NAMALWA (cell line): ENCODE data around the gene TRAF4.
"Not testable (repeated sequence)": the region's sequence is repeated elsewhere in the genome, so short reads cannot be mapped to it uniquely, and the experiment has no call there.

ENCODE experiments used
- DNase-seq: peaks from one replicate; pipeline ENCODE4 v3.0.0-alpha.2; 2015; ENCODE audit warnings: low spot score

Gene TRAF4

DNA sequence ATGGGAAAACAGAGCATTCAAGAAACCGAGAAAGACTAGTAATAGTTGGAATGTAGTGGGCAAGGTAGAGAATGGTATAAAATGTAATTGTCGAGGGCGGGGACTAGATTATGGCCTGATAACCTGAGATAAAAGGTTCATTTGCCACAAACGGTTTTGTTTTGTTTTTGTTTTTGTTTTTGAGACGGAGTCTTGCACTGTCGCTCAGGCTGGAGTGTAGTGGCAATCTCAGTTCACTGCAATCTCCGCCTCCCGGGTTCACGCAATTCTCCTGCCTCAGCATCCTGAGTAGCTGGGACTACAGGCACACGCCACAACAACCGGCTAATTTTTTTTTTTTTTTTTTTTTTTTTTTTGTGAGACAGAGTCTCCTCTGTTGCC, 13.9 kb upstream of the TRAF4 start:
- no peak for DNase-seq

- no peak for DNase-seq
Observed at GRCh38 chr17:28733346-28733745, 10.5 kb upstream of the TRAF4 start.

DNA sequence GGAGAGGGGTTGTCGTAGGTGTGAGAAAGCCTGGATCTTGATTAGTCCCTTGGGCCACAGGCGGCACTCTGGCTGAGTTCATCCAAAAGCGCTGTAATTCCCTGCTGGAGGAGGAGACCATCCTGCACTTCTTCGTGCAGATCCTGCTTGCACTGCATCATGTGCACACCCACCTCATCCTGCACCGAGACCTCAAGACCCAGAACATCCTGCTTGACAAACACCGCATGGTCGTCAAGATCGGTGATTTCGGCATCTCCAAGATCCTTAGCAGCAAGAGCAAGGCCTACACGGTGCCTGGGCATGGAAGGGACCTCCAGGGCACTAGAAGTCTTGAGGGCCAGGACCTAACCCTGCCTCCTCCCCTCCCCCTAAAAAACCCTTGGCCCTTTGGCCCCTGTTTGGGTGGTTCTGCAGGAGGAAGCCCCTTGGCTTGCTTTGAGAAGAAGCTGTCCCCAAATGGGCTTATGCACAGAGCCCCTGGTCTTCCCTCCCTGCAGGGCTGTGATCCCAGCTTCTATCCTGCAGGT, 9.0 kb upstream of the TRAF4 start:
- no peak for DNase-seq

- DNase-seq, result no peak
Observed at GRCh38 chr17:28735242-28735722, 8.5 kb upstream of the TRAF4 start.

- not testable (repeated sequence) for DNase-seq
Observed at GRCh38 chr17:28735913-28736769, 7.7 kb upstream of the TRAF4 start.

DNA sequence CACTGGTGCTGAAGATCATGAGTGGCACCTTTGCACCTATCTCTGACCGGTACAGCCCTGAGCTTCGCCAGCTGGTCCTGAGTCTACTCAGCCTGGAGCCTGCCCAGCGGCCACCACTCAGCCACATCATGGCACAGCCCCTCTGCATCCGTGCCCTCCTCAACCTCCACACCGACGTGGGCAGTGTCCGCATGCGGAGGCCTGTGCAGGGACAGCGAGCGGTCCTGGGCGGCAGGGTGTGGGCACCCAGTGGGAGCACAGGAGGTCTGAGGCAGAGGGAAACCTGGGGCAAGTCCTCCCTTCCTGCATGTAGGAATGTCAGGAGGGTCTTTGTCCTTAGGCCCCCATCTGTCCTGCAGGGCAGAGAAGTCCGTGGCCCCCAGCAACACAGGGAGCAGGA, 6.5 kb upstream of the TRAF4 start:
- no peak for DNase-seq

DNA sequence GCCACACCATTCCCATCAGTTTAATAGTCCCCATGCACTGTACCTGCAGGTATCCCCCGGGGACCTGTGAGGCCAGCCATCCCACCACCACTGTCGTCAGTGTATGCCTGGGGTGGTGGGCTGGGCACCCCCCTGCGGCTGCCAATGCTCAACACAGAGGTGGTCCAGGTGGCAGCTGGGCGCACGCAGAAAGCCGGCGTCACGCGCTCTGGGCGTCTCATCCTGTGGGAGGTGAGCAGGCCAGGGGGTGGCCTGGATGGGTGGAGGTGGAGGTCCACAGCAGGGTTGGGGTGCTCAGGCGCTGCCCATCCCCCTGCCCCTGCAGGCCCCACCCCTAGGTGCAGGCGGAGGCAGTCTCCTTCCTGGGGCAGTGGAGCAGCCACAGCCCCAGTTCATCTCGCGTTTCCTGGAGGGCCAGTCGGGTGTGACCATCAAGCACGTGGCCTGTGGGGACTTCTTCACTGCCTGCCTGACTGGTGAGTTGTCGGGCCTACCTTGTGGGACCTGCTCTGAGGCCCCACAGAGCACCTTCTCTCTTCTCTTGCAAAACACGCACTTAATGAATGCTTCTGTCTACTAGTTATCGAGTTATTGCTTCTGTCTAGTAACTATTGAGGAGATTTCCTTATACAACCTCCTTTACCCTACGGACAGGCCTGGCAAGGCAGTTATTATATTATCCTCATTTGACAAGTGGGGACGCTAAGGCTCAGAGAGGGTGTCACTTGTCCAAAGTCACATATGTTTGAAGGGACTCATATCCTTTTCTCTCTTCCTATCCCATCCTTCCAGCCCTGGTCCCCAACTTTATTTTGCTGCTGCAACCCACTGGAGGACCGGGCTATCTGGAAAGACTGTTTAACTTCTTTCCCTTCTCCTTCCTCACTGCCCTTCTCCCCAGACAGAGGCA, 5.8 kb upstream of the TRAF4 start:
- DNase-seq, result peak; percentile 93

DNA sequence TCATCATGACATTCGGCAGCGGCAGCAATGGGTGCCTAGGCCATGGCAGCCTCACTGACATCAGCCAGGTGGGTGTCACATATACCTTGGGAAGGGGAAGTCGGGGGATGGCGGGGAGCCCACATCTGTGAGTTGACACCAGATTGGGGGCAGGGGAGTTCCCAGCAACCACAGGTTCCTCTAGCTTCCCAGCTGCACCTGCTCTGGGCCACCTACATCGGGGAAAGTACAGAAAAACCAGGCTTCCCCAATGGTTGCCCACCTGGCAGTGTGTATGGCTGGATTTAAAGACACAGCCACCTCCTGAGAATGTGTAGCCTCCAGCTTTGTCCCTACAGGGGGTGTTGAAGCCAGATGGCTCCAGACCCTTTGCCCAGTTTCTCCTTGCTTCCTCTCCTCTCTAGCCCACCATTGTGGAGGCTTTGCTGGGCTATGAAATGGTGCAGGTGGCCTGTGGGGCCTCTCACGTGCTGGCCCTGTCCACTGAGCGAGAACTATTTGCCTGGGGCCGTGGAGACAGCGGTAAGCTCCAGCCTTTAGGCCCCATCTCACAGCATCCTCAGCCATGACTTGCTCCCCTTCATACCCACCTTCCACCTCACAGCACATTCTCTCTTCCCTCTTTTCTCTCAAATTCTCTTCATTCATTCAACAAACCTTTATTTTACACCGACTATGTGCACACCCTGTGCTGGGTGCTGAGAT, 5.0 kb upstream of the TRAF4 start:
- DNase-seq, result peak; percentile 87

DNA sequence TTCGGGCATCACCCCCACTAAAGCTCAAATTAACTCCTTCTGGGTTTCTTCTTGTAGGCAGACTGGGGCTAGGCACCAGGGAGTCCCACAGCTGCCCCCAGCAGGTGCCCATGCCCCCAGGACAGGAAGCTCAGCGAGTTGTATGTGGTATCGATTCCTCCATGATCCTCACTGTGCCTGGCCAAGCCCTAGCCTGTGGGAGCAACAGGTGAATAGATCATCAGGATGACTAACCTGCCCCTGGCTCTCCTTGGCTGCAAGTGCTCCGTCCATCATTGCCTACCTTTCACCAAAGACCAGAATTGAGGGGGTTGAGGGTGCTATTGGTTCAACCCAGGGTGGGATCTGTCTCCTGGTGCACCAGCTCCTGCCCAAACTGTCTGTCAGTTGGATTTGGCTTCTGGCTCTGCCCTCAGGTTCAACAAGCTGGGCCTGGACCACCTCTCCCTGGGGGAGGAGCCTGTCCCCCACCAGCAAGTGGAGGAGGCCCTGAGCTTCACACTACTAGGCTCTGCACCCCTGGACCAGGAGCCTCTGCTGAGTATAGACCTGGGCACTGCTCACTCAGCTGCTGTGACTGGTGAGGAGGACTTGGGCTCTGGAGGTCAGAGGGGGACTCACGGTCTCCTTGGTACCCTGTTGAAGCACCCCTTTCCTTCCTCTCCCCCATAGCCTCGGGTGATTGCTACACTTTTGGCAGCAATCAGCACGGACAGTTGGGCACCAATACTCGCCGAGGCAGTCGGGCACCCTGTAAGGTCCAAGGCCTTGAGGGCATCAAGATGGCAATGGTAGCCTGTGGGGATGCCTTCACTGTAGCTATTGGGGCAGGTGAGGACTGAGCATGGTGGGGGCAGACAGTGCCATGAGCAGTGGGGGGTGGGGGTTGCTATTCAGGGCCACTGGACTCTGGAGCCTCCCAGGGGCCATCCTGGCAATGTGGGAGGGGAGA, 3.1 kb upstream of the TRAF4 start:
- DNase-seq, result no peak

GRCh38 chr17:28741358-28742349, 2.2 kb upstream of the TRAF4 start:
- peak; percentile 92 for DNase-seq

- peak; percentile 65 for DNase-seq
Observed at GRCh38 chr17:28744104-28744971, 527 bp downstream of the TRAF4 start.

DNA sequence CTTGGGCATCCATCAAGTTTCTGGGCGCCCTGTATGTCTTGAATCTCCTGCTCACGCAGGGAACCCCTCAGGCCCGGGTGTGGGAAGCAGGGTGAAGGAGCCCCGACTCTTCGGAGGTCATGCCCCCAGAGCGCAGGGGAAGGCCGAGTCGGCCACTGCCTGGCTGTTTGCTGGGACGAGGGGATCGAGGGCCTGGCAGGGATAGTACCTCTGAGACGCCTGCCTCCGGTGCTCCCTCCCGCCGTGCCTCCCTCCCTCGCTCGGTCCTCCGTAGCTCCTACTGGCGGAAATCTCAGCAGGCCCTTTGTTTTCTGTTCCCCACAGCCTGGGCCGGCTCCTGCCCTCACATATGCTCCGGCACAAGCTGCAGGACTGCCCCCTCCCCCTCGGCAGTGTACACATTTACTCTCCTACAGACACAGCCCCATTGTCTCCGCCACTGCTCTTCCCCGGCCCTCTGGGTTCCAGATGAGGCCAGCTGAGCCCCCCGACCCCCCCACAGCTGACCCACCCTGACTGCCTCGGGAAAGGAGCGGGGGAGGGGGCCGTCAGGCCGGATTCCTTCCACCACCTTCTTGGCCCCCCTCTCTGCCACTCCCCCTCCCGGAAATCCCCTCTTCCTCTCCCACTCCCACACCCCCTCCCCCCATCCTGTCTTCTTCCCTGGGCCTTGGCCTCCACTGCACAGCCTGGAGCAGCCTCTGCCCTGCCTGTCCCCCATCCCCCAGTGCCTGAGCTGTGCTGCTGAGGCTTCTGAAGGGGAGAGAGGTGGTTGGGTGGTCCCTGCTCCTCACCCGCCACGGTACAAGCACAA, 1.4 kb downstream of the TRAF4 start:
- peak; percentile 56 for DNase-seq

DNA sequence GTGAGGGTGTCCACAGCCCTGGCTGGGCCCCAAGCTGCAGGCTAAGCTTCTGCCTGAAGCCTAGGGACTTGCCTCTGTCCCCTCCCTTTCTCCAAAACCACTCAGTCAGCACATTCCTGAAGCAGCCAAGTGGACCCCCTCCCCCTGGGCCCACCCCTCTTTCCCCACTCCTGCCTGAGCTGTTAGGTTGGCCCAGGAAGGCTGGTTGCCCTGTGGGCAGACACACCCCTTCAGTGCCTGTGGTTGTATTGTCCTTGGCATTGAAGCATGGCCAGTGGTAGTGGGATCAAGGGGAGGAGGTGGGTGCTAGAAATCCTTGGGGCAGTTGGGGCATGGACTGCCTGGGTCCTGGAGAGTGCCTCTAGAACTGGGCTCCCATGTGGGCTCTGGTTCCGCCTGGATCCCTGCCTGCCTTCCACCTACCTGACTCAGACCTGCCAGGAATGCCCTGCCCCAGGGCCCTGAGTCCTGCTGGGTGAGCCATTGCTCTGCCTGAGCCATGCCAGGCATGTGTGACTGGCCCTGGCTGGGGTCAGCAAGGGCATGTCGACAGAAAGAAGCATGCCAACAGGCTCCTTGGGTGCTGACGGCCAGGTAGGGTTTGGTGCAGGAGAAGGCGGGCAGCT, 2.1 kb downstream of the TRAF4 start:
- no peak for DNase-seq

DNA sequence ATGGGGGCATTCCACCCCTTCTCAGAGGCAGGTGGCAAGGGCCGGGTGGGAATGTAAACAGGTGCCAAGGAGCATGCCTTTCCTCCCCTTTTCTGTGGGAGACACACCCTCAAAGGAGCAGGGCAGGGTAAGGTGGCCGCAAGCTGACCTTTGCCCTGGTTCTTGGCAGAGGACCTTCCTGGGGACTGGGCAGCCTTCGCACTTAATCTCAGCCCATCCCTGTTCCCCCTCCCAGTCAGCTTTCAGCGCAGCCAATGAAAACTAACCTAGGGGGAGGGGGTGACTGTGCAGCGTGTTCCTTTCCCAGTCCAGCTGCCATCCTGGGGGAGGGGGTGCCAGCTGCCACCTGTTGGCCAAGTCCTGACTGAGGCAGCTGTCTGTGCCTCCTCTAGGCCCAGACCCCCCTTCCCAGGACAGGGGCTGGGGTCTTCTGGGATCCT, 2.8 kb downstream of the TRAF4 start:
- no peak for DNase-seq

DNA sequence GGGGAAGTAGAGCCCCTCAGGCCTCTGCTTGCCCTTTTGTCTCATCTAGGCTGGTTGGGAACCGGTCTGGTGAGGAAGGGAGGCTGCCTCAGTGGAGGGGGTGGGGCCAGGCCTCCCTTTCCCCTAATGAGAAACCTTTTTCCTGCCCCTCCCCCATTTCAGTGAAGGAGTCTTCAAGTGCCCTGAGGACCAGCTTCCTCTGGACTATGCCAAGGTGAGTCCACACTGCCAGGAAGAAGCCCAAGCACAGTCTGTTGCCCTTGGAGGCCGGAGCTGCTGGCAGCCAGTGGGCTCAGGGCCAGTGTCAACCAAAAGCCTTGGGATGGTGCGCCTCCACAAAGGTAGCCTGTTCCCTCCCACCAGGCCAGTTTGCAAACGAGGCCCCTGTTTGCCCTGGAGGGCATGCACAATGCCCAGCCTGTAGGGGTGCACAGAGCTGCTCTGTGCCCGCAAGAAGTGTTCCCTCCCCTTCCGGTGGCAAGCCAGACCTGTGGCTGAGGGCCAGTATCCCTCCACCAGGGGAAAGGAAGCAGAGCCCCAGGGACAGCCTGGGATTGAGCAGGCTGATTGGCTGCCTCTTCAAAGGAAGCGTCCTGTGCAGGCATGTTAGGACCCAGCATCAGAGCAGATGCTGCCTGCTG, 3.4 kb downstream of the TRAF4 start:
- DNase-seq, result no peak
